Panc1 (cell line): ENCODE results near the gene ACER3. TPM values are rescaled to one million over a fixed set of nuclear protein-coding genes. Genes with fewer than 3 reads are reported as not detected.
"Not testable (repeated sequence)": the region's sequence is repeated elsewhere in the genome, so short reads cannot be mapped to it uniquely, and the experiment has no call there.

Source experiments
- ATAC-seq: fragments of 200-7000 bp; cut with Tn5 transposase; 2 replicates; pipeline ENCODE4 v1.9.1; 2020; ENCODE audit warnings: mild to moderate bottlenecking, moderate library complexity
- BruUV-seq: library from RNA; stranded (reverse); fragments of 400-500 nt; replicated peaks from 2 replicates; lab custom pipeline; 2021; lab: Mats Ljungman, UMichigan
- CTCF ChIA-PET: fragments of 300-600 bp; sonication (Branson Sonifier 250); formaldehyde crosslinking; loops from one replicate; lab custom pipeline; 2022; ENCODE audit warnings: antibody characterized with exemption; lab: Charles Lee
- POLR2A ChIA-PET: fragments of 300-600 bp; sonication (Branson Sonifier 250); formaldehyde crosslinking; loops from one replicate; lab custom pipeline; 2022; ENCODE audit warnings: antibody characterized with exemption; lab: Charles Lee
- DNase-seq: peaks from one replicate; pipeline ENCODE4 v3.0.0-alpha.2; 2010; ENCODE audit warnings: low read depth, low spot score
- H3K27ac ChIP-seq: 2 replicates; pipeline ENCODE4 v1.5.1; 2011; ENCODE audit warnings: mild to moderate bottlenecking, low read length, inconsistent platforms
- H3K27me3 ChIP-seq: fragments of 200-500 bp; sonication (Bioruptor generic); 2 replicates; pipeline ENCODE4 v1.6.0; 2014; ENCODE audit warnings: low read length, inconsistent platforms; ENCODE audit not compliant: control insufficient read depth, insufficient read depth
- H3K36me3 ChIP-seq: fragments of 200-500 bp; sonication (Bioruptor generic); 2 replicates; pipeline ENCODE4 v1.5.1; 2014; ENCODE audit warnings: inconsistent platforms, mild to moderate bottlenecking, low read length, moderate library complexity; ENCODE audit not compliant: control insufficient read depth, insufficient read depth
- H3K4me1 ChIP-seq: 2 replicates; pipeline ENCODE4 v1.5.1; 2011; ENCODE audit warnings: inconsistent platforms, mild to moderate bottlenecking, low read length, moderate library complexity; ENCODE audit not compliant: control insufficient read depth, insufficient read depth
- H3K4me3 ChIP-seq, 2 experiments: 2 replicates each; pipeline ENCODE4 v1.5.1; 2011 to 2012; ENCODE audit warnings: low read depth in 2 of 2, low read length in 2 of 2, mild to moderate bottlenecking in 2 of 2, inconsistent platforms in 1 of 2, moderate library complexity in 1 of 2
- H3K9me3 ChIP-seq: fragments of 200-500 bp; sonication (Bioruptor generic); 2 replicates; pipeline ENCODE4 v1.5.1; 2014; ENCODE audit warnings: low read depth, mild to moderate bottlenecking, inconsistent platforms, low read length, moderate library complexity; ENCODE audit not compliant: control insufficient read depth, insufficient read depth
- POLR2AphosphoS5 ChIP-seq: IDR thresholded peaks from 2 replicates; pipeline ENCODE4 v1.6.1; 2012; ENCODE audit warnings: mild to moderate bottlenecking, low read depth, low read length, moderate library complexity
- SIN3A ChIP-seq: IDR thresholded peaks from 2 replicates; pipeline ENCODE4 v1.6.1; 2012; ENCODE audit warnings: low read depth, mild to moderate bottlenecking, low read length, moderate library complexity, borderline replicate concordance; ENCODE audit not compliant: insufficient read depth
- TCF7L2 ChIP-seq: IDR thresholded peaks from 2 replicates; pipeline ENCODE4 v1.6.1; 2011; ENCODE audit warnings: mild to moderate bottlenecking, low read depth, low read length, inconsistent platforms
- in situ Hi-C: cut with HindIII; loops from 2 replicates; pipeline ENCODE4 v1.10.0; 2016; ENCODE audit warnings: low sequenced_read_pairs, low pct_unique_long_range_greater_than_20kb
- intact Hi-C: fragments of 100-400 bp; cut with micrococcal nuclease; formaldehyde crosslinking; loops from one replicate; pipeline ENCODE4 v1.10.0; 2022; ENCODE audit not compliant: unreplicated experiment
- total RNA-seq: library from RNA; stranded (reverse); gene quantifications from one replicate; pipeline ENCODE4 v1.2.1, GENCODE V29; 2021; ENCODE audit not compliant: unreplicated experiment
- TF ChIP-seq, protein P1 (sequence below): fragments of 450-650 bp; IDR thresholded peaks from 2 replicates; pipeline ENCODE4 v1.5.1; 2017; ENCODE audit warnings: mild to moderate bottlenecking
- TF ChIP-seq, protein P2 (sequence below), 2 experiments: IDR thresholded peaks; 2 replicates each; pipeline ENCODE4 v1.6.1; 2011 to 2012; ENCODE audit warnings: low read depth in 2 of 2, control low read depth in 1 of 2, low read length in 1 of 2, mild to moderate bottlenecking in 1 of 2, moderate library complexity in 1 of 2; ENCODE audit not compliant: insufficient read depth in 1 of 2

ACER3 gene
- total RNA-seq, 1 experiment from 2014 or later: 41.8 TPM

DNA sequence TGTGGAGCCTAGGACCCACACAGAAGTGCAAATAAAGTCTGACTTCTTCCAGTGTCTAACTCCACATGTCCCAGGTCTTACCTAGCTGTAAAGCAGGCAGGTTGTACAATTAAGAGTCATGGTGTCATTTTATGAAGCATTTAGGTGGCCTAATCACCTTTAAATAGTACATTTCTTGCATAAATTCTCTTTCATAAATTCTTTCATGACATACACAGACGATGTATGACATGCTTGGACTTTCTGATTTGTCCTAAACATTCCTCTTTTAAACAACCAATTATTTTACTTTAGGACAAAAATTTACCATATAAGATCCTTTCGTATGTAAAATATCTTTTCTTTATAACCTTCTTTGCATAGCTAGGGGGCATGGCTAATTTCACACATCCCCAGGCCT is 46.3 kb upstream of the ACER3 start:
- intact Hi-C loops: no loop called here
- in situ Hi-C loops: no loop called here
- no peaks in the 10 kb centered on the region for H3K4me1 ChIP-seq
- no peaks in the 10 kb centered on the region for H3K36me3 ChIP-seq
- ChIA-PET POLR2A (no interaction called here), CTCF (no interaction called here)
- H3K27me3 ChIP-seq: no peaks in the 10 kb centered on the region
- H3K4me3 ChIP-seq: no peak overlapping the region
- ATAC-seq (no peak), DNase-seq (no peak)
- no peak overlapping the region for H3K27ac ChIP-seq
- TF ChIP-seq SIN3A (no peak), POLR2AphosphoS5 (no peak), TCF7L2 (no peak)
- TF ChIP-seq, protein P1, sequence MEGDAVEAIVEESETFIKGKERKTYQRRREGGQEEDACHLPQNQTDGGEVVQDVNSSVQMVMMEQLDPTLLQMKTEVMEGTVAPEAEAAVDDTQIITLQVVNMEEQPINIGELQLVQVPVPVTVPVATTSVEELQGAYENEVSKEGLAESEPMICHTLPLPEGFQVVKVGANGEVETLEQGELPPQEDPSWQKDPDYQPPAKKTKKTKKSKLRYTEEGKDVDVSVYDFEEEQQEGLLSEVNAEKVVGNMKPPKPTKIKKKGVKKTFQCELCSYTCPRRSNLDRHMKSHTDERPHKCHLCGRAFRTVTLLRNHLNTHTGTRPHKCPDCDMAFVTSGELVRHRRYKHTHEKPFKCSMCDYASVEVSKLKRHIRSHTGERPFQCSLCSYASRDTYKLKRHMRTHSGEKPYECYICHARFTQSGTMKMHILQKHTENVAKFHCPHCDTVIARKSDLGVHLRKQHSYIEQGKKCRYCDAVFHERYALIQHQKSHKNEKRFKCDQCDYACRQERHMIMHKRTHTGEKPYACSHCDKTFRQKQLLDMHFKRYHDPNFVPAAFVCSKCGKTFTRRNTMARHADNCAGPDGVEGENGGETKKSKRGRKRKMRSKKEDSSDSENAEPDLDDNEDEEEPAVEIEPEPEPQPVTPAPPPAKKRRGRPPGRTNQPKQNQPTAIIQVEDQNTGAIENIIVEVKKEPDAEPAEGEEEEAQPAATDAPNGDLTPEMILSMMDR: no peak
- TF ChIP-seq, protein P2, sequence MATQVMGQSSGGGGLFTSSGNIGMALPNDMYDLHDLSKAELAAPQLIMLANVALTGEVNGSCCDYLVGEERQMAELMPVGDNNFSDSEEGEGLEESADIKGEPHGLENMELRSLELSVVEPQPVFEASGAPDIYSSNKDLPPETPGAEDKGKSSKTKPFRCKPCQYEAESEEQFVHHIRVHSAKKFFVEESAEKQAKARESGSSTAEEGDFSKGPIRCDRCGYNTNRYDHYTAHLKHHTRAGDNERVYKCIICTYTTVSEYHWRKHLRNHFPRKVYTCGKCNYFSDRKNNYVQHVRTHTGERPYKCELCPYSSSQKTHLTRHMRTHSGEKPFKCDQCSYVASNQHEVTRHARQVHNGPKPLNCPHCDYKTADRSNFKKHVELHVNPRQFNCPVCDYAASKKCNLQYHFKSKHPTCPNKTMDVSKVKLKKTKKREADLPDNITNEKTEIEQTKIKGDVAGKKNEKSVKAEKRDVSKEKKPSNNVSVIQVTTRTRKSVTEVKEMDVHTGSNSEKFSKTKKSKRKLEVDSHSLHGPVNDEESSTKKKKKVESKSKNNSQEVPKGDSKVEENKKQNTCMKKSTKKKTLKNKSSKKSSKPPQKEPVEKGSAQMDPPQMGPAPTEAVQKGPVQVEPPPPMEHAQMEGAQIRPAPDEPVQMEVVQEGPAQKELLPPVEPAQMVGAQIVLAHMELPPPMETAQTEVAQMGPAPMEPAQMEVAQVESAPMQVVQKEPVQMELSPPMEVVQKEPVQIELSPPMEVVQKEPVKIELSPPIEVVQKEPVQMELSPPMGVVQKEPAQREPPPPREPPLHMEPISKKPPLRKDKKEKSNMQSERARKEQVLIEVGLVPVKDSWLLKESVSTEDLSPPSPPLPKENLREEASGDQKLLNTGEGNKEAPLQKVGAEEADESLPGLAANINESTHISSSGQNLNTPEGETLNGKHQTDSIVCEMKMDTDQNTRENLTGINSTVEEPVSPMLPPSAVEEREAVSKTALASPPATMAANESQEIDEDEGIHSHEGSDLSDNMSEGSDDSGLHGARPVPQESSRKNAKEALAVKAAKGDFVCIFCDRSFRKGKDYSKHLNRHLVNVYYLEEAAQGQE (IDR thresholded peaks at IDR 0.05; ENCODE audit: insufficient read depth in 1 of 2, low read depth in 2 of 2, low read length in 1 of 2): no peak
- no TSS peak for BruUV-seq
- peaks cover 19% of the 10 kb centered on the region; the same call in 1 of the 2 replicates for H3K9me3 ChIP-seq

DNA sequence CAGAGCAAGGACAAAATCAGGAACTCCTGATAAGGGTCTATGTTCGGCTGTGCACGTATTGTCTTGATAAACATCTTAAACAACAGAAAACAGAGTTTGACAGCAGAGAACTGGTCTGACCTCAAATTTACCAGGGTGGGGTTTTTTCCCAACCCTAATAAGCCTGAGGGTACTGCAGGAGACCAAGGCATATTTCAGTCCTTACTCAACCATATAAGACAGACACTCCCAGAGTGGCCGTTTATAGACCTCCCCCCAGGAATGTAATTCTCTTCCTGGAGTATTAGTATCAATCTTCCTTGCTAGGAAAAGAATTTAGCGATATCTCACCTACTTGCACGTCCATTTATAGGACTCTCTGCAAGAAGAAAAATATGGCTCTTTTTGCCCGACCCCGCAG is 45.0 kb upstream of the ACER3 start:
- CTCF ChIA-PET, intact Hi-C loops, H3K4me1 ChIP-seq, in situ Hi-C loops, BruUV-seq, H3K27me3 ChIP-seq, DNase-seq, H3K36me3 ChIP-seq, H3K27ac ChIP-seq, H3K4me3 ChIP-seq, POLR2A ChIA-PET, ATAC-seq: not testable (repeated sequence)
- H3K9me3 ChIP-seq: peaks cover 19% of the 10 kb centered on the region; the same call in 1 of the 2 replicates

DNA sequence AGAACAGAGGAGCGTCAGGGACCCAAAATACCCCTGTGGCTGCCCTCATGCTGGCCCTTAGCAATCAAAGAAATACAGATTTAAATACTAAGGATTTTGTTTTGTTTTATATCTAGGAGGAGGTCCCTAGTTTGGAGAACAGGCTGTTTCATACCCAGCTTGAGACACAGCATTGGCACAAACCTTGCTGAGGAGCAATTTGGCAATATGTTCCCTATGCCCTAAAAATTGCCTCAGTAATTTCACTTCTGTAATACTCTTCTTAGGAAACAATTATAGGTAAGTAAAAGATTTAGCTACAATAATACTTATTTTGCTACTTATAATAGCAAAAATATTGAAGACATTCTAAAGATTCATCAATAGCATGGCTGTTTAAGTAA is 40.5 kb upstream of the ACER3 start:
- ChIA-PET CTCF (interaction anchor here (0.5 kb wide), 1 partner anchor 12 kb away, joined by 3 read pairs; no protein-coding TSS in a partner anchor), POLR2A (no interaction called here)
- Histone ChIP-seq H3K27me3 (no peaks in the 10 kb centered on the region), H3K4me1 (peaks cover 18% of the 10 kb centered on the region), H3K27ac (no peak overlapping the region), H3K4me3 (no peak overlapping the region), H3K9me3 (peaks cover 7% of the 10 kb centered on the region; the same call in 1 of the 2 replicates), H3K36me3 (no peaks in the 10 kb centered on the region)
- intact Hi-C loops: no loop called here
- BruUV-seq: no TSS peak
- in situ Hi-C loops: no loop called here
- TF ChIP-seq TCF7L2: no peak
- no peak for TF ChIP-seq POLR2AphosphoS5
- TF ChIP-seq, protein P2 (IDR thresholded peaks at IDR 0.05; ENCODE audit: insufficient read depth in 1 of 2, low read depth in 2 of 2, low read length in 1 of 2): no peak
- TF ChIP-seq SIN3A: no peak
- TF ChIP-seq, protein P1: no peak
- ATAC-seq: no peak
- DNase-seq: no peak
